ENCODE data around the gene OR4C45. TPM values are rescaled to one million over a fixed set of nuclear protein-coding genes. Genes with fewer than 3 reads are reported as not detected.
"Not testable (repeated sequence)": the region's sequence is repeated elsewhere in the genome, so short reads cannot be mapped to it uniquely, and the experiment has no call there.

OR4C45 gene
- polyA plus RNA-seq (ENCODE audit: insufficient read length in 12 of 12), result not detected
- long read RNA-seq, donor 1, result 0 reads
- long read RNA-seq, donor 2, result 0 reads
- long read RNA-seq, donor 3, result 0 reads
- long read RNA-seq, donor 4, result 0 reads
- long read RNA-seq, donor 5, result 0 reads
- long read RNA-seq, donor 6, result 0 reads
- long read RNA-seq, donor 7, result 0 reads
- long read RNA-seq, donor 8, result 0 reads
- long read RNA-seq, donor 9, result 0 reads
- long read RNA-seq, donor 10, result 0 reads
- long read RNA-seq, donor 11, result 0 reads

- DNase-seq, result no peak
Measured at GRCh38 chr11:50032574-50032973, at the start of gene OR4C45. Gene OR4C45 (plus strand): TSS chr11:50032874.

GRCh38 chr11:49995565-49995964 lies 37.1 kb upstream of the OR4C45 start:
- no peak for DNase-seq

GRCh38 chr11:50030193-50030592 lies 2.5 kb upstream of the OR4C45 start:
- DNase-seq, result no peak

DNA sequence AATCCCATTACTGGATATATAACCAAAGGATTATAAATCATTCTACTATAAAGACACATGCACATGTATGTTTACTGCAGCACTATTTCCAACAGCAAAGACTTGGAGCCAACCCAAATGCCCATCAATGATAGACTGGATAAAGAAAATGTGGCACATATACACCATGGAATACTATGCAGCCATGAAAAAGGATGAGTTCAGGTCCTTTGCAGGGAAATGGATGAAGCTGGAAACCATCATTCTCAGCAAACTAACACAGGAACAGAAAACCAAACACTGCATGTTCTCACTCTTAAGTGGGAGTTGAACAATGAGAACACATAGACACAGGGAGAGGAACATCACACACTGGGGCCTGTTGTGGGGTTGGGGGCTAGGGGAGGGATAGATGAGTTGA lies 3.6 kb downstream of the OR4C45 start:
- not testable (repeated sequence) for DNase-seq

- DNase-seq, result no peak
Measured at GRCh38 chr11:50037251-50037650, 4.6 kb downstream of the OR4C45 start.

- DNase-seq, result no peak
Measured at GRCh38 chr11:50044647-50045046, 12.0 kb downstream of the OR4C45 start.

- not testable (repeated sequence) for DNase-seq
Measured at GRCh38 chr11:50063056-50063455, 30.4 kb downstream of the OR4C45 start.

GRCh38 chr11:50070389-50070788 lies 37.7 kb downstream of the OR4C45 start:
- no peak for DNase-seq

DNA sequence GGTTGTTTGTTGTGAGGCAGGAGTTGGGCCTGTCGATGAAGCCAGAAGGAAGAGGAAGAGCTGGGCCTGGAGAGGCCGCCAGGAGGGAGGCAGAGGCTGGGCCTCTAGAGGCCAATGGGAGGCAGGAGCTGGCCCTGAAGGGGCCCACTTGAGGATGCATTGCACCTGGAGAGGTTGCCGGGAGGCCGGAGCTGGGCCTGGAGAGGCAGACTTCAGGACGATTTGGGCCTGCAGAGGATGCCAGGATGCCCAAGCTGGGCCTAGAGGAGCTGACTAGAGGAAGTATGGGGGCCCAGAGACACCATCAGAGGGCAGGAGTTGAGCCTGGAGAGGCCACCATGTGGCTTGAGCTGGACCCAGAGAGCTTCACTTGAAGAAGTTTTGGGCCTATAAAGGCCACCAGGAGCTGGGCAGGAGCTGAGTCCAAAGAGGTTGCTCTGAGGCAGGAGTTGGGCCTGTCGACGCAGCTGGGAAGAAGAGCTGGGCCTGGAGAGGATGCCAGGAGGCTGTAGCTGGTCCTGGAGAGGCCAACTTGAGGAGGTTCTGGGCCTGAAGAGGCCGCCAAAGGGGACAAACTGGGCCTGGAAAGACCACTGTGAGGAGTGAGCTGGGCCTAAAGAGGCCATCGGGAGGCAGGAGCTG lies 39.0 kb downstream of the OR4C45 start:
- DNase-seq, result no peak

GRCh38 chr11:50072226-50073112 lies 39.8 kb downstream of the OR4C45 start:
- DNase-seq, result no peak

DNA sequence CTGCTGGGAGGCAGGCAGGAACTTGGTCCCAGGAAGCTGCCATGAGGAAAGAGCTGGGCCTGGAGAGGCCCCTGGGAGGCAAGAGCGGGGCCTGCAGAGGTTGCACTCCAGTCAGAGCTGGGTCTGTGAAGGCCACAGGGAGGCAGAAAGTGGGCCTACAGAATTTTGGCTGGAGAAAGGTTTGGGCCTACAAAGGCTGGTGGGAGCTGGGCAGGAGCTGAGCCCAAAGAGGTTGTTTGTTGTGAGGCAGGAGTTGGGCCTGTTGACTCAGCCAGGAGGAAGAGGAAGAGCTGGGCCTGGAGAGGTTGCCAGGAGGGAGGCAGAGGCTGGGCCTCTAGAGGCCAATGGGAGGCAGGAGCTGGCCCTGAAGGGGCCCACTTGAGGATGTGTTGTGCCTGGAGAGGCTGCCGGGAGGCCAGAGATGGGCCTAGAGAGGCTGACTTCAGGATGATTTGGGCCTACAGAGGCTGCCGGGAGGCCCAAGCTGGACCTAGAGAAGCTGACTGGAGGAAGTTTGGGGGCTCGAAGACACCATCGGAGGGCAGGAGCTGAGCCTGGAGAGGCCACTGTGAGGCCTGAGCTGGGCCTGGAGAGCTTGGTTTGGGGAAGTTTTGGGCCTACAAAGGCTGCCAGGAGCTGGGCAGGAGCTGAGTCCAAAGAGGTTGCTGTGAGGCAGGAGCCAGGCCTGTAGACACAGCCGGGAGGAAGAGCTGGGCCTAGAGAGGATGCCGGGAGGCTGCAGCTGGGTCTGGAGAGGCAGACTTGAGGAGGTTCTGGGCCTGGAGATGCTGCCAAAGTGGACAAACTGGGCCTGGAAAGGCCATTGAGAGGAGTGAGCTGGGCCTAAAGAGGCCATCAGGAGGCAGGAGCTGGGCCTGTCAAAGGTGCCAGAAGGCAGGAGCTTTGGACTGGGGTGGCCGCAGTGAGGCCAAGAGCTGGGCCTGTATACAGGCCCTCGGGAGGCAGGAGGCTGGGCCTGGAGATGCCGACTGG lies 40.7 kb downstream of the OR4C45 start:
- DNase-seq, result no peak

GRCh38 chr11:50074161-50074560 lies 41.5 kb downstream of the OR4C45 start:
- DNase-seq, result no peak

- no peak for DNase-seq
Measured at GRCh38 chr11:50075856-50076255, 43.2 kb downstream of the OR4C45 start.

DNA sequence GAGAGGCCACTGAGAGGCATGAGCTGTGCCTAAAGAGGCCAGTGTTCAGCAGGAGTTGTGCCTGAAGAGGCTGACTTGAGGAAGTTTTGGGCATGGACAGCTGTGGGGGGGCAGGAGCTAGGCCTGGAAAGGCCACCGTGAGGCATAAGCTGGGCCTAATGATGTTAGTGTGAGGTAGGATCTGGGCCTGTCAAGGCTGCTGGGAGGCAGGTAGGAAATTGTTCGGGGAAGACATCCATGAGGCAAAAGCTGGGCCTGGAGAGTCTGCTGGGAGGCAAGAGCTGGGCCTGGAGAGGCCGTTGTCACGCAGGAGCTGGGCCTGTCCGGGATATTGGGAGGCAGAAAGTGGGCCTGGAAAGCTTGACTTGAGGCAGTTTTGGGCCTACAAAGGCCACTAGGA lies 44.9 kb downstream of the OR4C45 start:
- DNase-seq, result no peak

GRCh38 chr11:50078001-50078400 lies 45.3 kb downstream of the OR4C45 start:
- DNase-seq, result no peak

DNA sequence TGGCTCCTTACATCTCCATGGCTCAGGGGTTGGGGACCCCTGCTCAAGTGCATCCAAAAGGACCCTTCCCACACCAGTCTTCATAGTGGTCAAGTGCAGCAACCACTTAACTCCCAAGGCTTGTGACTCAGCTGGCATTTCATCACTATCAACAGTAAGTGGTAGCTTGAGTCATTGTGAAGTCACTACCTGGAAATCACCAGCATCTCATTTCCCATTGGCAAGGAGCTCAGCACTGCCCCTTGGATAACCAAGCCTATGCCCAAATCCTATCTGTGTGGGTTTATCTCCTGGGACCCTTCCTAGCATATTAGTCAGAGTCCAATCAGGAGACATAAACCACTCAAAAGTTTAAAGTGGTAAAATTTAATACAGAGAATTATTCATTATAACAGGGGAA lies 46.3 kb downstream of the OR4C45 start:
- not testable (repeated sequence) for DNase-seq

- DNase-seq, result no peak
Measured at GRCh38 chr11:50080256-50080655, 47.6 kb downstream of the OR4C45 start.

All from muscle of arm (tissue), 14 donors.